ENCODE data around the gene TMEM214.

GRCh38 chr2:27032495-27033252 is at the start of gene TMEM214:
- peak in 1 of 4 donors; percentile 50 for TF ChIP-seq POLR2A (IDR thresholded peaks at IDR 0.05)
- TF ChIP-seq, protein P1, sequence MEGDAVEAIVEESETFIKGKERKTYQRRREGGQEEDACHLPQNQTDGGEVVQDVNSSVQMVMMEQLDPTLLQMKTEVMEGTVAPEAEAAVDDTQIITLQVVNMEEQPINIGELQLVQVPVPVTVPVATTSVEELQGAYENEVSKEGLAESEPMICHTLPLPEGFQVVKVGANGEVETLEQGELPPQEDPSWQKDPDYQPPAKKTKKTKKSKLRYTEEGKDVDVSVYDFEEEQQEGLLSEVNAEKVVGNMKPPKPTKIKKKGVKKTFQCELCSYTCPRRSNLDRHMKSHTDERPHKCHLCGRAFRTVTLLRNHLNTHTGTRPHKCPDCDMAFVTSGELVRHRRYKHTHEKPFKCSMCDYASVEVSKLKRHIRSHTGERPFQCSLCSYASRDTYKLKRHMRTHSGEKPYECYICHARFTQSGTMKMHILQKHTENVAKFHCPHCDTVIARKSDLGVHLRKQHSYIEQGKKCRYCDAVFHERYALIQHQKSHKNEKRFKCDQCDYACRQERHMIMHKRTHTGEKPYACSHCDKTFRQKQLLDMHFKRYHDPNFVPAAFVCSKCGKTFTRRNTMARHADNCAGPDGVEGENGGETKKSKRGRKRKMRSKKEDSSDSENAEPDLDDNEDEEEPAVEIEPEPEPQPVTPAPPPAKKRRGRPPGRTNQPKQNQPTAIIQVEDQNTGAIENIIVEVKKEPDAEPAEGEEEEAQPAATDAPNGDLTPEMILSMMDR (IDR thresholded peaks at IDR 0.05), result no peak

All from stomach (tissue), 4 donors.